Left lung (tissue), 10 donors: ENCODE data around the gene RNF4. TPM values are rescaled to one million over a fixed set of nuclear protein-coding genes. Genes with fewer than 3 reads are reported as not detected.

Experiments used
- ATAC-seq: fragments of 200-7000 bp; cut with Tn5 transposase; one replicate; pipeline ENCODE4 v1.9.1; 2020; ENCODE audit warnings: moderate library complexity
- DNase-seq, 4 donors: peaks; one replicate each; pipeline ENCODE4 v3.0.0-alpha.2; 2013 to 2020
- H3K27ac ChIP-seq, 2 donors: fragments of 200-600 bp; sonication (generic) in 1 of 2; one replicate each; pipeline versions ENCODE4 v1.5.0 to v1.8.0; 2020 to 2021
- H3K27me3 ChIP-seq, 2 donors: fragments of 200-600 bp; sonication (generic) in 1 of 2; one replicate each; pipeline versions ENCODE4 v1.5.0 to v1.8.0; 2020 to 2021
- H3K36me3 ChIP-seq, 2 donors: fragments of 200-600 bp; sonication (generic) in 1 of 2; one replicate each; pipeline versions ENCODE4 v1.5.0 to v1.8.0; 2020 to 2021
- H3K4me1 ChIP-seq, 2 donors: fragments of 200-600 bp; one replicate each; pipeline ENCODE4 v1.8.0; 2021
- H3K4me3 ChIP-seq, 2 donors: fragments of 200-600 bp; sonication (generic) in 1 of 2; one replicate each; pipeline versions ENCODE4 v1.5.0 to v1.8.0; 2020 to 2021; ENCODE audit warnings: mild to moderate bottlenecking in 1 of 2
- H3K9me3 ChIP-seq, 2 donors: fragments of 200-600 bp; sonication (generic) in 1 of 2; one replicate each; pipeline versions ENCODE4 v1.5.0 to v1.8.0; 2020 to 2021
- intact Hi-C, 2 donors: fragments of 100-400 bp; cut with DNase I; formaldehyde crosslinking; loops; one replicate each; pipeline versions ENCODE4 v1.11.2 to v1.14.2; 2022
- polyA plus RNA-seq, 6 donors: library from polyadenylated mRNA; unstranded; fragments of 120-200 nt; gene quantifications; one replicate each; pipeline ENCODE4 v1.2.1, GENCODE V29; 2013; ENCODE audit not compliant: insufficient read length in 6 of 6
- total RNA-seq, 2 donors: library from RNA; stranded (reverse); fragmentation: NEBNext Ultra II Directional; extraction: Animal tissue kit (Norgen Biotek cat#: 25700); gene quantifications; one replicate each; pipeline ENCODE4 v1.2.1, GENCODE V29; 2021
- TF ChIP-seq, protein P1 (sequence below), 2 donors: fragments of 200-600 bp; sonication (generic) in 1 of 2; IDR thresholded peaks; one replicate each; pipeline versions ENCODE4 v1.5.0 to v1.8.0; 2021; ENCODE audit warnings: antibody characterized with exemption in 2 of 2
- donor health status: DM: no; HTN: yes; CAD: no.
- donor health status: DM: no; HTN: no; CAD: no.

The RNF4 gene
- total and polyA plus RNA-seq, 8 donors = 42.2 to 68.4 (median 62.7) TPM

DNA sequence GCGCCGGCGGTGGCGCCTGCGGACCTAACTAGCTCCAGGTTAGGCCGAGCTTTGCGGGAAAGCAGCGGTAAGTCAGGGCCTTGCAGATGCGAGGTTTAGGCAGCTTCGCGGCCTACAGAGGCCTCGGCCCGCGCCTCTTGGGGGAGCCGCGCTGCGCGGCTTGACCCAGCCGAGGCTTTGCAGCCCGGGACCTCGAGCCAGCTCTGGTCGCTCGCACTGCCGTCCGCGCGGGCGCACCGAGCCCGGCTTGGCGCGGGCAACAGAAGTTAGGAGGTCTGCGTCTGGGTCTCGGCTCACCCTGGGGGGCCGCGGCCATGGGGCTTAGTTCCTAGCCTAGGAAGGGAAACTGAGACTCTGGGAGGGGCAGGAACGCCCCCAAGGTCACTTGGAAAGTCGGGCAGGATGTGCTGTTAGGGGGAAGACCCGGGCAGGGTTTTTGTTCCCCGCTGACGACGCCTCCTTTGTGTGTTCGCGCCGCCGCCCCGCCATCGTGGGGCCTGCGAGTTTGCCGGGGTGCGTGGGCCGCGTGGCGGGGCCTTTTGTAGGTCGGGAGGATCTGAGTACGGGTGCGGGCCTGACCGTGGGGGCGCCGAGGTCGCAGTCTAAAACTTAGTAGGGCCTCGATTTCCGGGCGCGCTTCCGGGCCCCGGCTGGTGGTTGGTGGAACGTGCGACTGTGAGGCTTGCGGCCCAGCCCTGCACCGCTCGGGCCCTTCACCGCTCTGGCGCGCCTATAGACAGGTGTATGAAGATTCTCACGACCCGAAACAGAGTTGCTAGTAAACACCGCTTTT is 482 bp downstream of the RNF4 start:
- Histone ChIP-seq H3K27me3 (no peaks in the 10 kb centered on the region), H3K4me1 (peaks cover 14 to 46% of the 10 kb centered on the region in 2 donors), H3K36me3 (peaks cover 0 to 28% of the 10 kb centered on the region in 2 donors), H3K4me3 (peak overlapping the region; percentile 78 to 98), H3K9me3 (no peaks in the 10 kb centered on the region), H3K27ac (peak overlapping the region; percentile 86 to 96)
- intact Hi-C loops = no loop called here
- TF ChIP-seq, protein P1, sequence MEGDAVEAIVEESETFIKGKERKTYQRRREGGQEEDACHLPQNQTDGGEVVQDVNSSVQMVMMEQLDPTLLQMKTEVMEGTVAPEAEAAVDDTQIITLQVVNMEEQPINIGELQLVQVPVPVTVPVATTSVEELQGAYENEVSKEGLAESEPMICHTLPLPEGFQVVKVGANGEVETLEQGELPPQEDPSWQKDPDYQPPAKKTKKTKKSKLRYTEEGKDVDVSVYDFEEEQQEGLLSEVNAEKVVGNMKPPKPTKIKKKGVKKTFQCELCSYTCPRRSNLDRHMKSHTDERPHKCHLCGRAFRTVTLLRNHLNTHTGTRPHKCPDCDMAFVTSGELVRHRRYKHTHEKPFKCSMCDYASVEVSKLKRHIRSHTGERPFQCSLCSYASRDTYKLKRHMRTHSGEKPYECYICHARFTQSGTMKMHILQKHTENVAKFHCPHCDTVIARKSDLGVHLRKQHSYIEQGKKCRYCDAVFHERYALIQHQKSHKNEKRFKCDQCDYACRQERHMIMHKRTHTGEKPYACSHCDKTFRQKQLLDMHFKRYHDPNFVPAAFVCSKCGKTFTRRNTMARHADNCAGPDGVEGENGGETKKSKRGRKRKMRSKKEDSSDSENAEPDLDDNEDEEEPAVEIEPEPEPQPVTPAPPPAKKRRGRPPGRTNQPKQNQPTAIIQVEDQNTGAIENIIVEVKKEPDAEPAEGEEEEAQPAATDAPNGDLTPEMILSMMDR (IDR thresholded peaks at IDR 0.05) = no peak
- ATAC-seq = peak; percentile 69
- peak in 3 of 4 donors; percentile 28 to 89 (median 68) for DNase-seq

DNA sequence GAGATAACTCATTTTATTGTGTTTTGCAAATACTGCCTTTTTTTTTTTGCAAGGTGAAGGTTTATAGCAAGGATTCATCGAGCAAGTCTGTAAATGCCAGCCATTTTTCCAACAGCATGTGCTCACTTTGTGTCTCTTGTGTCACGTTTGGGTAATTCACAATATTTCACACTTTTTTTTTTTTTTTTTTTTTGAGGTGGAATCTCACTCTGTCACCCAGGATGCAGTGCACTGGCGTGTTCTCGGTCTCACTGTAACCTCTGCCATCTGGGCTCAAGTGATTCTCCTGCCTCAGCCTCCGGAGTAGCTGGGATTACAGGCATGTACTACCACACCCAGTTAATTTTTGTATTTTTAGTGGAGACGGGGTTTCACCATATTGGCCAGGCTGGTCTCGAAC is 1.9 kb downstream of the RNF4 start:
- H3K27ac ChIP-seq = peak overlapping the region in 1 of 2 donors; percentile 96
- no peaks in the 10 kb centered on the region for H3K27me3 ChIP-seq
- DNase-seq (no peak), ATAC-seq (no peak)
- TF ChIP-seq, protein P1 (IDR thresholded peaks at IDR 0.05) = no peak
- peak overlapping the region in 1 of 2 donors; percentile 98 for H3K4me3 ChIP-seq
- no peaks in the 10 kb centered on the region for H3K9me3 ChIP-seq
- H3K36me3 ChIP-seq = peaks cover 0 to 37% of the 10 kb centered on the region in 2 donors
- intact Hi-C loops = no loop called here
- H3K4me1 ChIP-seq = peaks cover 14 to 46% of the 10 kb centered on the region in 2 donors

DNA sequence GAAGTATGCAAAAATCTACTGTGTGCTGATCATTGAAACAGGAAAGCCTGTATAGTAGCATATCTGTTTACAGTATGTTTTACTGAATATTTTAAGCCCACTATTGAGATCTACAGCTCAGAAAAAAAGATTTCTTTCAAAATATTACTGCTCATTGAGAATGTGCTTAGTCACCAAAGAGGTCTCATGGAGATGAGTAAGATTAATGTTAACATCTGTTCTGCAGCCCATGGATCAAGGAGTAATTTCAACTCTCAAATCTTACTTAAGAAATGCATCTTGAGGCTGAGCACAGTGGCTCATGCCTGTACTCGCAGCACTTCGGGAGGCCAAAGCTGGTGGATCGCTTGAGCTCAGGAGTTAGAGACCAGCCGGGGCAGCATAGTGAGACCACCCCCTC is 3.3 kb downstream of the RNF4 start:
- Histone ChIP-seq H3K4me3 (no peak overlapping the region), H3K27ac (no peak overlapping the region), H3K4me1 (peaks cover 14 to 49% of the 10 kb centered on the region in 2 donors), H3K27me3 (no peaks in the 10 kb centered on the region), H3K36me3 (peaks cover 0 to 37% of the 10 kb centered on the region in 2 donors), H3K9me3 (no peaks in the 10 kb centered on the region)
- intact Hi-C loops = no loop called here
- ATAC-seq = no peak
- DNase-seq = no peak
- TF ChIP-seq, protein P1 (IDR thresholded peaks at IDR 0.05) = no peak

DNA sequence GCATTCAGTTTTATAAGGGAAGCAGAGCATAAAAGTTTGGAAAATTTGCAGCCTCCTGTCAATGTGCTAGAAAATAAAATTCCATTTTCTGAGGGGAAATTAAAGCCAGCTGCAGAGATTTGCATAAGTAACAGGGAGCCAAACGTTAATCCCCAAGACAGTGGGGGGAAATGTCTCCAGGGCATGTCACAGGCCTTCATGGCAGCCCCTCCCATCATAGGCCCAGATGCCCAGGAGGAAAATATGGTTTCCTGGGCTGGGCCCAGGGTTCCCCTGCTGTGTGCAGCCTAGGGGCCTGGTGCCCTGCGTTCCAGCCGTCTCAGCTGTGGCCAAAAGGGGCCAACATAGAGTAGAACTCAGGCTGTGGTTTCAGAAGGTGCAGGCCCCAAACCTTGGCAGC is 9.3 kb downstream of the RNF4 start:
- Histone ChIP-seq H3K4me1 (peaks cover 22 to 69% of the 10 kb centered on the region in 2 donors), H3K27ac (no peak overlapping the region), H3K36me3 (peaks cover 0 to 17% of the 10 kb centered on the region in 2 donors), H3K9me3 (no peaks in the 10 kb centered on the region), H3K27me3 (no peaks in the 10 kb centered on the region), H3K4me3 (no peak overlapping the region)
- no peak for ATAC-seq
- TF ChIP-seq, protein P1 (IDR thresholded peaks at IDR 0.05) = no peak
- intact Hi-C loops = no loop called here
- no peak for DNase-seq

DNA sequence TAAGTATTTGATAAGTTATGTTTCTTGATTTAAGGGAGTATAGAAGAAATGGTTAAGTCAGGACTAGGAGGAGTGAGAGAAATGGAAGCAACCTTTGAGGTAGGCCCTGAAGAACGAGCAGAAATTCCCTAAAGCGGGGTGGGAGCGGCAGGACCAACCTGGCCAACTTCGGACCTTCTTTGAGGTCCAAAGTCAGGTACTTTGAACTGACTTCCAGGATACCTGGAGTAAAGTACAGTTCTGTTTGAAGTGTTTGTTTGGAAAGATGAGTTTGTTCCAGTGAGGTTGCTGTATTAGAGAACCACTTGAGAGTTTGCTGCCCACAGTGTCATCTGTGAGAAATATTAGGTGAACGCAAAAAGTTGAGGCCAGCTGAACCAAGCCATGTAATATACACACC is 11.7 kb downstream of the RNF4 start:
- DNase-seq = no peak
- intact Hi-C loops = no loop called here
- H3K4me1 ChIP-seq = peaks cover 34 to 86% of the 10 kb centered on the region in 2 donors

More for the DNA sequence above, 11.7 kb downstream of the RNF4 start:
- TF ChIP-seq, protein P1 (IDR thresholded peaks at IDR 0.05) = no peak
- Histone ChIP-seq H3K4me3 (no peak overlapping the region), H3K27ac (no peak overlapping the region), H3K36me3 (no peaks in the 10 kb centered on the region), H3K9me3 (no peaks in the 10 kb centered on the region), H3K27me3 (no peaks in the 10 kb centered on the region)
- ATAC-seq = no peak
